Peyer's patch (tissue), 4 donors: ENCODE measurements around the gene SPATA31D3.
"Not testable (repeated sequence)": the region's sequence is repeated elsewhere in the genome, so short reads cannot be mapped to it uniquely, and the experiment has no call there.

ENCODE experiments used
- POLR2A ChIP-seq, 2 donors: fragments of 450-650 bp; IDR thresholded peaks; one replicate each; pipeline ENCODE4 v1.5.1; 2017; ENCODE audit warnings: antibody characterized with exemption in 2 of 2, mild to moderate bottlenecking in 2 of 2, moderate library complexity in 2 of 2
- TF ChIP-seq, protein P1 (sequence below), 6 experiments: fragments of 450-650 bp in 4 of 6; fragments of 200-600 bp in 2 of 6; sonication (generic) in 1 of 6; IDR thresholded peaks; one replicate each; pipeline ENCODE4 v1.5.1; 2017 to 2019; ENCODE audit warnings: antibody characterized with exemption in 6 of 6, mild to moderate bottlenecking in 3 of 6, moderate library complexity in 1 of 6

DNA sequence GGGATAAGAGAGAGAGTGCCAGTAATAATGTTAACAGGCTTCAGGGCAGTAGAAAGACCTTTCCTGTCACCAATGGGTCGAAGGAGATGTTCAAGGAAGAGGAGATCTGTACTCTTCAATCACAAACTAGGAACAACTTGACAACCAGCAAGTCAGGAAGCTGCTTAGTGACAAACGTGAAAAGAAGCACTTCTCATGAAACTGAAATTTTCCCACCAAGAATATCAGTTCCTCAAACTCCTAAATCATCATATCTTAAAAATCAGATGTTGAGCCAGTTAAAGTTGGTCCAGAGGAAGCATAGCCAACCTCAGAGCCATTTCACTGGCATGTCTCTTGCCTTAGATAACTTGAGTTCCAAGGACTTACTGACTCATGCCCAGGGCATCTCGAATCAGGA lies 5.3 kb downstream of the SPATA31D3 start:
- TF ChIP-seq, protein P1, sequence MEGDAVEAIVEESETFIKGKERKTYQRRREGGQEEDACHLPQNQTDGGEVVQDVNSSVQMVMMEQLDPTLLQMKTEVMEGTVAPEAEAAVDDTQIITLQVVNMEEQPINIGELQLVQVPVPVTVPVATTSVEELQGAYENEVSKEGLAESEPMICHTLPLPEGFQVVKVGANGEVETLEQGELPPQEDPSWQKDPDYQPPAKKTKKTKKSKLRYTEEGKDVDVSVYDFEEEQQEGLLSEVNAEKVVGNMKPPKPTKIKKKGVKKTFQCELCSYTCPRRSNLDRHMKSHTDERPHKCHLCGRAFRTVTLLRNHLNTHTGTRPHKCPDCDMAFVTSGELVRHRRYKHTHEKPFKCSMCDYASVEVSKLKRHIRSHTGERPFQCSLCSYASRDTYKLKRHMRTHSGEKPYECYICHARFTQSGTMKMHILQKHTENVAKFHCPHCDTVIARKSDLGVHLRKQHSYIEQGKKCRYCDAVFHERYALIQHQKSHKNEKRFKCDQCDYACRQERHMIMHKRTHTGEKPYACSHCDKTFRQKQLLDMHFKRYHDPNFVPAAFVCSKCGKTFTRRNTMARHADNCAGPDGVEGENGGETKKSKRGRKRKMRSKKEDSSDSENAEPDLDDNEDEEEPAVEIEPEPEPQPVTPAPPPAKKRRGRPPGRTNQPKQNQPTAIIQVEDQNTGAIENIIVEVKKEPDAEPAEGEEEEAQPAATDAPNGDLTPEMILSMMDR (IDR thresholded peaks at IDR 0.05) = not testable (repeated sequence)
- not testable (repeated sequence) for TF ChIP-seq POLR2A (IDR thresholded peaks at IDR 0.05)
